Measurements from ENCODE around the gene ANKRD6.

DNA sequence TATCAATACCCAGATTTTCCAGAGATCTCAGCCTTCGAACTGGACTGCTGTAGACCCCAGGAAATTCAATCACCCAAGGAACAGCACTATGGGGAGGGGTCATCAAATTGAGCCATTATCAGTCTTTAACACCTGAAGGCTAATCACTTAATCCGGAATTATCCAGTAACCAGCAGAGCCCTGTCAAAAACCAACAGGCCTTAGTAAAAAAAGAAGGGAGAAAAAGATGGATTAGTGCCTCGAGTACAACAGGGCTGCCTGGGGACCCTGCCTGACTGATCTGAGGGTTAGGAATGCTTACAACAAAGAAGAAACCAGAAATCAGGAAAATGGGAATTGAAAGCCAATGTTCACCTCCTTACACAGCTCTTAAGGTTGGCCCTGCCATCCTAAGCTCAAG, 28.4 kb upstream of the ANKRD6 start:
- no peak for TF ChIP-seq POLR2AphosphoS5 (IDR thresholded peaks at IDR 0.05; ENCODE audit: borderline replicate concordance, low read depth, low read length)
- no peak for TF ChIP-seq EZH2 (IDR thresholded peaks at IDR 0.05)
- no peak for TF ChIP-seq FOXP2 (optimal IDR thresholded peaks at IDR 0.05; ENCODE audit: control extremely low read depth, extremely low read length, insufficient read depth)
